ENCODE results near the gene FAM43B.
A peak's percentile ranks its signal among the peaks of the same experiment; 100 is the strongest.

Gene FAM43B

GRCh38 chr1:20593756-20594155 is 41.4 kb downstream of the FAM43B start:
- DNase-seq: no peak

GRCh38 chr1:20594746-20595145 is 42.4 kb downstream of the FAM43B start:
- DNase-seq: no peak

- no peak for DNase-seq
Observed at GRCh38 chr1:20596106-20596505, 43.7 kb downstream of the FAM43B start.

- no peak for DNase-seq
Observed at GRCh38 chr1:20597650-20598049, 45.3 kb downstream of the FAM43B start.

- no peak for DNase-seq
Observed at GRCh38 chr1:20600156-20600555, 47.8 kb downstream of the FAM43B start.

GRCh38 chr1:20601129-20601825 is 48.9 kb downstream of the FAM43B start:
- no peak for DNase-seq

GRCh38 chr1:20602851-20603450 is 50.6 kb downstream of the FAM43B start:
- DNase-seq: no peak

- peak; percentile 94 for DNase-seq
Observed at GRCh38 chr1:20603504-20604464, 51.4 kb downstream of the FAM43B start.

Data from fibroblast of skin of abdomen (primary cell).